ENCODE data around the gene RTL10. TPM values are rescaled to one million over a fixed set of nuclear protein-coding genes. Genes with fewer than 3 reads are reported as not detected.

Gene RTL10
- polyA plus RNA-seq, 1 donor from 2014 or later, result 11.7 TPM

DNA sequence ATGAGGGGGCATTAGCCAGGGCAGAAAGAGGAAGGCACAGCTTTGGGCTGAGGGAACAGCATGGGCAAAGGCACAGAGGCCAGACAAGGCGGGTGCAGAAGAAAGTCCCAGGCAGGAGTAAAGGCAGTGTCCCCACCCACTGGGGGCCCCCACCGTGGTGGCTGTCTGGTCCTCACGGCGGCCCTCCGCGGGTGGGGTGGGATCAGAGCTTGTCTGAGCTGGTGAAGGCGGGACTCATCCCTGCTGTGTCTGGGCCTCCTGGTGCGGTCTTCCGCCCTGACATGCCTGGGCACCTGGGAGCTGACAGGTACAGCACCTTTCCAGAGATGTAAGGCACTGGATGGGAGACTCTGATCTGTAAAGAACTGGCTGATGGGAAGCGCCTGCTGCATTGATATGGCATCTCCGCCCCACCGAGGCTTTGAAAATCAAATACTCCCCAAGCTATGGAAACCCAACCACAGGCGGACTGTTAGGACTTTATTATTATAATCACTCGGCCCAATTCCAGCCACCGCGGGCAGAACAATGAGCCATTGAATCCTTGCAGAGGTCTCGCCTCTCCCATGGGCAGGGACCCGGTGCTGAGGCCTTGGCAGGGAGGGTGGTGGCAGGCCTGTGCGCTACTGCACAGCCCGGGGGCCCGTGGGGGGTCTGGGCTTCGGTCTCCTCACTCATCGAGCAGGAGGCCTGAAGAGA lies 14.2 kb upstream of the RTL10 start:
- H3K9ac ChIP-seq (ENCODE audit: low read length), result no peak overlapping the region
- H3K4me3 ChIP-seq (ENCODE audit: low read length), result no peak overlapping the region
- H3K27ac ChIP-seq (ENCODE audit: low read length), result no peak overlapping the region
- H3K36me3 ChIP-seq (ENCODE audit: insufficient read depth, low read length), result no peaks in the 10 kb centered on the region
- no peaks in the 10 kb centered on the region for H3F3A ChIP-seq (ENCODE audit: insufficient read depth, low read length, poor library complexity, severe bottlenecking)
- H3K79me2 ChIP-seq (replicated peaks; ENCODE audit: insufficient read depth, low read length), result no peaks in the 10 kb centered on the region
- H4K20me1 ChIP-seq (ENCODE audit: insufficient read depth), result no peaks in the 10 kb centered on the region
- no peaks in the 10 kb centered on the region for H3K9me3 ChIP-seq (ENCODE audit: low read length)
- no peaks in the 10 kb centered on the region for H3K27me3 ChIP-seq (ENCODE audit: insufficient read depth, low read depth, low read length)
- no peaks in the 10 kb centered on the region for H3K9me2 ChIP-seq (ENCODE audit: insufficient read depth, low read length)
- no peak overlapping the region for H3K4me2 ChIP-seq (ENCODE audit: low read length)
- TF ChIP-seq EP300 (conservative IDR thresholded peaks at IDR 0.05; ENCODE audit: poor library complexity, severe bottlenecking) (no peak), RAD21 (conservative IDR thresholded peaks at IDR 0.05) (no peak), MXI1 (conservative IDR thresholded peaks at IDR 0.05; ENCODE audit: poor library complexity, severe bottlenecking) (no peak), POLR2AphosphoS5 (IDR thresholded peaks at IDR 0.05) (no peak), SMC3 (conservative IDR thresholded peaks at IDR 0.05; ENCODE audit: poor library complexity) (no peak), EZH2 (IDR thresholded peaks at IDR 0.05; ENCODE audit: borderline replicate concordance, insufficient read depth, low read length, poor library complexity, severe bottlenecking) (no peak), TAF1 (IDR thresholded peaks at IDR 0.05; ENCODE audit: low read depth) (no peak)
- TF ChIP-seq, protein P1, sequence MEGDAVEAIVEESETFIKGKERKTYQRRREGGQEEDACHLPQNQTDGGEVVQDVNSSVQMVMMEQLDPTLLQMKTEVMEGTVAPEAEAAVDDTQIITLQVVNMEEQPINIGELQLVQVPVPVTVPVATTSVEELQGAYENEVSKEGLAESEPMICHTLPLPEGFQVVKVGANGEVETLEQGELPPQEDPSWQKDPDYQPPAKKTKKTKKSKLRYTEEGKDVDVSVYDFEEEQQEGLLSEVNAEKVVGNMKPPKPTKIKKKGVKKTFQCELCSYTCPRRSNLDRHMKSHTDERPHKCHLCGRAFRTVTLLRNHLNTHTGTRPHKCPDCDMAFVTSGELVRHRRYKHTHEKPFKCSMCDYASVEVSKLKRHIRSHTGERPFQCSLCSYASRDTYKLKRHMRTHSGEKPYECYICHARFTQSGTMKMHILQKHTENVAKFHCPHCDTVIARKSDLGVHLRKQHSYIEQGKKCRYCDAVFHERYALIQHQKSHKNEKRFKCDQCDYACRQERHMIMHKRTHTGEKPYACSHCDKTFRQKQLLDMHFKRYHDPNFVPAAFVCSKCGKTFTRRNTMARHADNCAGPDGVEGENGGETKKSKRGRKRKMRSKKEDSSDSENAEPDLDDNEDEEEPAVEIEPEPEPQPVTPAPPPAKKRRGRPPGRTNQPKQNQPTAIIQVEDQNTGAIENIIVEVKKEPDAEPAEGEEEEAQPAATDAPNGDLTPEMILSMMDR (IDR thresholded peaks at IDR 0.05; ENCODE audit: poor library complexity, severe bottlenecking), result no peak
- TF ChIP-seq, protein P2, sequence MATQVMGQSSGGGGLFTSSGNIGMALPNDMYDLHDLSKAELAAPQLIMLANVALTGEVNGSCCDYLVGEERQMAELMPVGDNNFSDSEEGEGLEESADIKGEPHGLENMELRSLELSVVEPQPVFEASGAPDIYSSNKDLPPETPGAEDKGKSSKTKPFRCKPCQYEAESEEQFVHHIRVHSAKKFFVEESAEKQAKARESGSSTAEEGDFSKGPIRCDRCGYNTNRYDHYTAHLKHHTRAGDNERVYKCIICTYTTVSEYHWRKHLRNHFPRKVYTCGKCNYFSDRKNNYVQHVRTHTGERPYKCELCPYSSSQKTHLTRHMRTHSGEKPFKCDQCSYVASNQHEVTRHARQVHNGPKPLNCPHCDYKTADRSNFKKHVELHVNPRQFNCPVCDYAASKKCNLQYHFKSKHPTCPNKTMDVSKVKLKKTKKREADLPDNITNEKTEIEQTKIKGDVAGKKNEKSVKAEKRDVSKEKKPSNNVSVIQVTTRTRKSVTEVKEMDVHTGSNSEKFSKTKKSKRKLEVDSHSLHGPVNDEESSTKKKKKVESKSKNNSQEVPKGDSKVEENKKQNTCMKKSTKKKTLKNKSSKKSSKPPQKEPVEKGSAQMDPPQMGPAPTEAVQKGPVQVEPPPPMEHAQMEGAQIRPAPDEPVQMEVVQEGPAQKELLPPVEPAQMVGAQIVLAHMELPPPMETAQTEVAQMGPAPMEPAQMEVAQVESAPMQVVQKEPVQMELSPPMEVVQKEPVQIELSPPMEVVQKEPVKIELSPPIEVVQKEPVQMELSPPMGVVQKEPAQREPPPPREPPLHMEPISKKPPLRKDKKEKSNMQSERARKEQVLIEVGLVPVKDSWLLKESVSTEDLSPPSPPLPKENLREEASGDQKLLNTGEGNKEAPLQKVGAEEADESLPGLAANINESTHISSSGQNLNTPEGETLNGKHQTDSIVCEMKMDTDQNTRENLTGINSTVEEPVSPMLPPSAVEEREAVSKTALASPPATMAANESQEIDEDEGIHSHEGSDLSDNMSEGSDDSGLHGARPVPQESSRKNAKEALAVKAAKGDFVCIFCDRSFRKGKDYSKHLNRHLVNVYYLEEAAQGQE (IDR thresholded peaks at IDR 0.05; ENCODE audit: borderline replicate concordance), result no peak
- H2AFZ ChIP-seq (ENCODE audit: low read depth, low read length), result no peak overlapping the region

DNA sequence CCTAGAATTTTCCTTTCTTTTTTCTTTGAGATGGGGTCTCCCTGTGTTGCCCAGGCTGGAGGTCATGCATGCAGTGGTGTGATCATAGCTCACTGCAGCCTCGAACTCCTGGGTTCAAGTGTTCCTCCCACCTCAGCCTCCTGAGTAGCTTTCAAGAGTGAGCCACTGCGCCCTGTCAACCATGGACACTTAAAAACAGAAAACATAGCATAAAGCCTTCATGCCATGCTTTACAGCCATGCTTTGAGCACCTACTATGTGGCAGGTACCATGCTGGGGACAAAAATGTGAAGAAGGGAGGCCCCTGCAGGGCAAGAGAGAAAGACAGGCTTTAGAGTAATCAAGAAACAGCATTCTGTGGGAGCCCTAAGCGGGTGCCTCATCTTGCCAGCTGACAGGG lies 13.7 kb upstream of the RTL10 start:
- Histone ChIP-seq H3F3A (ENCODE audit: insufficient read depth, low read length, poor library complexity, severe bottlenecking) (no peaks in the 10 kb centered on the region), H3K4me3 (ENCODE audit: low read length) (no peak overlapping the region), H2AFZ (ENCODE audit: low read depth, low read length) (no peak overlapping the region), H3K79me2 (replicated peaks; ENCODE audit: insufficient read depth, low read length) (no peaks in the 10 kb centered on the region), H3K4me2 (ENCODE audit: low read length) (no peak overlapping the region), H3K36me3 (ENCODE audit: insufficient read depth, low read length) (no peaks in the 10 kb centered on the region), H3K27me3 (ENCODE audit: insufficient read depth, low read depth, low read length) (no peaks in the 10 kb centered on the region), H3K9me3 (ENCODE audit: low read length) (no peaks in the 10 kb centered on the region), H4K20me1 (ENCODE audit: insufficient read depth) (no peaks in the 10 kb centered on the region), H3K9me2 (ENCODE audit: insufficient read depth, low read length) (no peaks in the 10 kb centered on the region), H3K9ac (ENCODE audit: low read length) (no peak overlapping the region), H3K27ac (ENCODE audit: low read length) (no peak overlapping the region)
- TF ChIP-seq EP300 (conservative IDR thresholded peaks at IDR 0.05; ENCODE audit: poor library complexity, severe bottlenecking) (no peak), MXI1 (conservative IDR thresholded peaks at IDR 0.05; ENCODE audit: poor library complexity, severe bottlenecking) (no peak), TAF1 (IDR thresholded peaks at IDR 0.05; ENCODE audit: low read depth) (no peak), EZH2 (IDR thresholded peaks at IDR 0.05; ENCODE audit: borderline replicate concordance, insufficient read depth, low read length, poor library complexity, severe bottlenecking) (no peak), SMC3 (conservative IDR thresholded peaks at IDR 0.05; ENCODE audit: poor library complexity) (no peak), POLR2AphosphoS5 (IDR thresholded peaks at IDR 0.05) (no peak), RAD21 (conservative IDR thresholded peaks at IDR 0.05) (no peak)
- TF ChIP-seq, protein P2 (IDR thresholded peaks at IDR 0.05; ENCODE audit: borderline replicate concordance), result no peak
- TF ChIP-seq, protein P1 (IDR thresholded peaks at IDR 0.05; ENCODE audit: poor library complexity, severe bottlenecking), result no peak
